H9 (cell line): ENCODE results near the gene ENOPH1. TPM values are rescaled to one million over a fixed set of nuclear protein-coding genes. Genes with fewer than 3 reads are reported as not detected.

Experiments
- DNase-seq: peaks from one replicate; pipeline ENCODE4 v3.0.0-alpha.2; 2017
- H2AFZ ChIP-seq: one replicate; pipeline ENCODE4 v1.6.1; 2013; ENCODE audit warnings: mild to moderate bottlenecking, low read length, control low read depth, moderate library complexity
- H2AK5ac ChIP-seq: 2 replicates; pipeline ENCODE4 v1.6.1; 2013; ENCODE audit warnings: low read length, control low read depth, mixed read lengths; ENCODE audit not compliant: insufficient read length
- H2BK120ac ChIP-seq: one replicate; pipeline ENCODE4 v1.6.1; 2013; ENCODE audit warnings: low read depth, mild to moderate bottlenecking, low read length, control low read depth, inconsistent platforms; ENCODE audit not compliant: poor library complexity, severe bottlenecking
- H2BK12ac ChIP-seq: 2 replicates; pipeline ENCODE4 v1.6.1; 2013; ENCODE audit warnings: low read length, control low read depth, mixed read lengths, low read depth; ENCODE audit not compliant: insufficient read length
- H2BK15ac ChIP-seq: 2 replicates; pipeline ENCODE4 v1.6.1; 2013; ENCODE audit warnings: low read depth, low read length, control low read depth
- H2BK20ac ChIP-seq: one replicate; pipeline ENCODE4 v1.6.1; 2013; ENCODE audit warnings: low read depth, mild to moderate bottlenecking, low read length, control low read depth, inconsistent platforms; ENCODE audit not compliant: poor library complexity, severe bottlenecking
- H2BK5ac ChIP-seq: 2 replicates; pipeline ENCODE4 v1.6.1; 2013; ENCODE audit warnings: low read length, control low read depth, mixed read lengths; ENCODE audit not compliant: insufficient read length
- H3K14ac ChIP-seq: 2 replicates; pipeline ENCODE4 v1.6.1; 2013; ENCODE audit warnings: low read length, control low read depth; ENCODE audit not compliant: insufficient read depth
- H3K18ac ChIP-seq: 2 replicates; pipeline ENCODE4 v1.6.1; 2013; ENCODE audit warnings: low read depth, mild to moderate bottlenecking, mixed read lengths, low read length, control low read depth; ENCODE audit not compliant: insufficient read length
- H3K23ac ChIP-seq: 2 replicates; pipeline ENCODE4 v1.6.1; 2013; ENCODE audit warnings: low read length, control low read depth, mixed read lengths, low read depth; ENCODE audit not compliant: insufficient read length
- H3K23me2 ChIP-seq: 2 replicates; pipeline ENCODE4 v1.6.1; 2013; ENCODE audit warnings: low read depth, mild to moderate bottlenecking, mixed read lengths, low read length, control low read depth; ENCODE audit not compliant: insufficient read length, poor library complexity, severe bottlenecking
- H3K27ac ChIP-seq: 2 replicates; pipeline ENCODE4 v1.5.1; 2013; ENCODE audit warnings: low read length, control low read depth, mixed read lengths, low read depth; ENCODE audit not compliant: insufficient read length
- H3K27me3 ChIP-seq: 2 replicates; pipeline ENCODE4 v1.6.1; 2013; ENCODE audit warnings: low read length, control low read depth, inconsistent platforms; ENCODE audit not compliant: insufficient read depth
- H3K4ac ChIP-seq: 2 replicates; pipeline ENCODE4 v1.6.1; 2013; ENCODE audit warnings: low read depth, mild to moderate bottlenecking, control low read depth, inconsistent platforms, low read length, moderate library complexity
- H3K4me1 ChIP-seq: 2 replicates; pipeline ENCODE4 v1.6.1; 2013; ENCODE audit warnings: low read length, control low read depth, inconsistent platforms; ENCODE audit not compliant: insufficient read depth
- H3K4me2 ChIP-seq: 2 replicates; pipeline ENCODE4 v1.6.1; 2013; ENCODE audit warnings: low read length, control low read depth, mixed read lengths; ENCODE audit not compliant: insufficient read length, insufficient read depth
- H3K56ac ChIP-seq: 2 replicates; pipeline ENCODE4 v1.6.1; 2013; ENCODE audit warnings: low read depth, mild to moderate bottlenecking, mixed read lengths, low read length, control low read depth; ENCODE audit not compliant: insufficient read length
- H3K79me1 ChIP-seq: 2 replicates; pipeline ENCODE4 v1.6.1; 2013; ENCODE audit warnings: low read depth, mild to moderate bottlenecking, moderate library complexity, low read length, control low read depth, inconsistent platforms; ENCODE audit not compliant: insufficient read depth, poor library complexity, severe bottlenecking
- H3K79me2 ChIP-seq: 2 replicates; pipeline ENCODE4 v1.6.1; 2013; ENCODE audit warnings: low read length, control low read depth, inconsistent platforms; ENCODE audit not compliant: insufficient read depth
- H3K9ac ChIP-seq: 2 replicates; pipeline ENCODE4 v1.6.1; 2013; ENCODE audit warnings: low read length, control low read depth, mixed read lengths; ENCODE audit not compliant: insufficient read length; ENCODE audit errors: extremely low read depth
- H3K9me3 ChIP-seq: one replicate; pipeline ENCODE4 v1.6.1; 2013; ENCODE audit warnings: low read depth, low read length, inconsistent platforms; ENCODE audit not compliant: control insufficient read depth
- H3T11ph ChIP-seq: one replicate; pipeline ENCODE4 v1.6.1; 2013; ENCODE audit warnings: mild to moderate bottlenecking, low read length, control low read depth, inconsistent platforms
- H4K20me1 ChIP-seq: one replicate; pipeline ENCODE4 v1.6.1; 2013; ENCODE audit not compliant: control insufficient read depth, insufficient read length, insufficient read depth
- H4K5ac ChIP-seq: 2 replicates; pipeline ENCODE4 v1.6.1; 2013; ENCODE audit warnings: low read depth, mild to moderate bottlenecking, mixed read lengths, low read length, control low read depth; ENCODE audit not compliant: insufficient read length
- H4K8ac ChIP-seq: replicated peaks from 2 replicates; pipeline ENCODE4 v1.6.1; 2013; ENCODE audit warnings: low read length, control low read depth, mixed read lengths, low read depth; ENCODE audit not compliant: insufficient read length
- H4K91ac ChIP-seq: 2 replicates; pipeline ENCODE4 v1.6.1; 2013; ENCODE audit warnings: low read depth, mild to moderate bottlenecking, moderate library complexity, mixed read lengths, low read length, control low read depth; ENCODE audit not compliant: insufficient read length
- H3K27ac Mint-ChIP-seq, 3 experiments: 2 replicates in 2 of 3; 3 replicates in 1 of 3; pipeline ENCODE4 v1.8.0; 2020 to 2021; ENCODE audit warnings: mixed read lengths in 3 of 3, mild to moderate bottlenecking in 1 of 3, moderate library complexity in 1 of 3
- H3K27me3 Mint-ChIP-seq: 2 replicates; pipeline ENCODE4 v1.8.0; 2021; ENCODE audit warnings: low read depth, mild to moderate bottlenecking, moderate library complexity, mixed read lengths
- H3K36me3 Mint-ChIP-seq, 3 experiments: 2 replicates in 2 of 3; 3 replicates in 1 of 3; pipeline ENCODE4 v1.8.0; 2020 to 2021; ENCODE audit warnings: low read depth in 3 of 3, mixed read lengths in 3 of 3; ENCODE audit not compliant: insufficient read depth in 1 of 3
- H3K4me1 Mint-ChIP-seq, 2 experiments: 2 replicates each; pipeline ENCODE4 v1.8.0; 2020; ENCODE audit warnings: mixed read lengths in 2 of 2
- H3K4me3 Mint-ChIP-seq, 2 experiments: 2 replicates in 1 of 2; 3 replicates in 1 of 2; pipeline ENCODE4 v1.8.0; 2020 to 2021; ENCODE audit warnings: mild to moderate bottlenecking in 2 of 2, mixed read lengths in 2 of 2, moderate library complexity in 1 of 2
- H3K9me3 Mint-ChIP-seq, 2 experiments: 2 replicates in 1 of 2; 3 replicates in 1 of 2; pipeline ENCODE4 v1.8.0; 2020; ENCODE audit warnings: mild to moderate bottlenecking in 2 of 2, mixed read lengths in 2 of 2, moderate library complexity in 1 of 2
- CTCF ChIP-seq: fragments of 200-600 bp; sonication (generic); conservative IDR thresholded peaks from 3 replicates; pipeline ENCODE4 v1.8.0; 2021; ENCODE audit warnings: antibody characterized with exemption, mild to moderate bottlenecking
- WGBS: extraction: QIAGEN DNeasy Blood & Tissue Kit; methylation state at CpG from one replicate; pipeline ENCODE4 v1.1.7; 2013; ENCODE audit warnings: missing lambda C conversion rate, low lambda C conversion rate, mixed read lengths; ENCODE audit not compliant: insufficient read length; ENCODE audit errors: extremely low coverage; 5-methylcytosine and 5-hydroxymethylcytosine counted together
- total RNA-seq: library from RNA; stranded (reverse); gene quantifications from 2 replicates; pipeline ENCODE4 v1.2.1, GENCODE V29; 2021

ENOPH1 gene
- total RNA-seq, 1 experiment from 2014 or later = 62.4 TPM

- WGBS = no CpG with 5 or more reads among the region's 3 CpGs
- peaks cover 11 to 23% (median 13%) of the 10 kb centered on the region in 3 experiments for H3K36me3 Mint-ChIP-seq
- H3K4me3 Mint-ChIP-seq = no peak overlapping the region
These were observed 10.9 kb upstream of the ENOPH1 start for GRCh38 chr4:82419451-82419850.

More at GRCh38 chr4:82419451-82419850, 10.9 kb upstream of the ENOPH1 start:
- no peak overlapping the region for H4K91ac ChIP-seq
- no peak overlapping the region for H2AFZ ChIP-seq
- H2BK20ac ChIP-seq = no peak overlapping the region
- no peaks in the 10 kb centered on the region for H3K27me3 ChIP-seq
- Mint-ChIP-seq H3K27ac (no peak overlapping the region), H3K9me3 (peaks cover 6 to 13% of the 10 kb centered on the region in 2 experiments; a peak in 4 of 5 replicates), H3K27me3 (peaks cover 7% of the 10 kb centered on the region; the same call in 1 of the 2 replicates), H3K4me1 (peaks cover 8 to 12% of the 10 kb centered on the region in 2 experiments)
- H3K9ac ChIP-seq = no peak overlapping the region
- no peak overlapping the region for H2BK120ac ChIP-seq
- H3K23me2 ChIP-seq = no peaks in the 10 kb centered on the region
- H3K79me1 ChIP-seq = no peaks in the 10 kb centered on the region
- no peak overlapping the region for H3K56ac ChIP-seq
- H2BK5ac ChIP-seq = no peak overlapping the region
- no peak overlapping the region for H2BK15ac ChIP-seq
- H3K79me2 ChIP-seq = no peaks in the 10 kb centered on the region
- no peak overlapping the region for H3K4me2 ChIP-seq
- H3K4ac ChIP-seq = no peak overlapping the region
- TF ChIP-seq CTCF = no peak
- H3K9me3 ChIP-seq = no peaks in the 10 kb centered on the region
- no peak overlapping the region for H4K8ac ChIP-seq
- no peaks in the 10 kb centered on the region for H3K4me1 ChIP-seq
- DNase-seq = no peak
- H2AK5ac ChIP-seq = no peak overlapping the region
- H3K23ac ChIP-seq = no peak overlapping the region
- no peaks in the 10 kb centered on the region for H4K20me1 ChIP-seq
- no peak overlapping the region for H3K18ac ChIP-seq
- H4K5ac ChIP-seq = no peak overlapping the region
- H3K27ac ChIP-seq = no peak overlapping the region
- no peak overlapping the region for H3T11ph ChIP-seq
- no peak overlapping the region for H3K14ac ChIP-seq
- no peak overlapping the region for H2BK12ac ChIP-seq
